Fibroblast of peridontal ligament (primary cell): ENCODE measurements around the gene PPP1R2.

Experiments
- DNase-seq: peaks from one replicate; pipeline ENCODE4 v3.0.0-alpha.2; 2010; ENCODE audit errors: extremely low read depth

The PPP1R2 gene

DNA sequence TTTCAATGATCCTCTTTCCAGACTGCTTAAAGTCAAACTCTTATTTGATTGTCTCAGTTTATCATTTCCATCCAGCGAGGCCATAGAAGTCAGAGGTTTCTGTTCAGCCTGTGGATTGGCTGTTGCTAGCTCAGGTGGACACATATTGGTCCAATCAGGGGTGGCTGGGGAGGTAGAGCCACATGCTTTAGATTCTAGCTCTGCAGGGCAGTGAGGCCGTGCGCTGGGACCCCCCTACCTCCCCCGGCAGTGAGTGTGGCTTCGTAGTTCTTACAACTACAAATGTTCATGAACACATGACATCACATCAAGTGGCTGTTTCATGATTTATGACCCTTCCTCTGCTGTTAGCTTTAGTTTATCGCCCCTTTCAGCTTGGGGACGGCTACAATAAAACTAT, 22.6 kb upstream of the PPP1R2 start:
- DNase-seq: no peak

GRCh38 chr3:195563317-195563716, 20.2 kb upstream of the PPP1R2 start:
- no peak for DNase-seq

DNA sequence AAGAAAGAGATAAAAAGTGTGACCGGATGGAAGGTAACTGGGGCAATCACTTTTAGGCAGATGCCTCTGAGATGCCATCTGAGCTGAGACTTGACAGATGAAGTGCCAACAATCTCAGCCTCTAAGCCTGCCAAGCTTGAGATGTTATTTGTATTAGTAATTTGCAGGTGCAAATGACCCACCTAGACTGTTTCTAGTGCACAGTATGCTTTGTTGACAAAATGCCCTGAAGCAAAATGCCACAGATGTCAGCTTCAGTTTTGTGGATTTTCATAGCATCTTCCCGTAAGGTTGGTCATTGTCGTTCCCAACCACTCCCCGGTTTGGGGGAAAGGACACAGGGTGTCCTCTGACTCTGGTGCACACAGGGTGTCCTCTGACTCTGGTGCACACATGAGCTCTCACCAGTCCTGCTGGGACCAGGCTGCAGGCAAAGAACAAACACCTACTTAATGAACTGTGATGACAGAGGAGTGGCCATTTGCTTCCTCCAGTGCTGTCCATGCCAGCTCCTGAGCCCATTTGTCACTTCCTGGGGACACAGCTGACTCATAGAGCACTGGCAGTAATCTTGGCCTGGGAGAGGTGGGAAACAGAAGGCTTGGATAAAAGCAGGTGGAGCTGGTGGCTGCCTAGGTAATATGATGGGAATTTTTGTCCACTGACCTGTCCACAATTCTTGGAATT, 16.7 kb upstream of the PPP1R2 start:
- no peak for DNase-seq

- peak; percentile 19 for DNase-seq
Observed at GRCh38 chr3:195558602-195559001, 15.5 kb upstream of the PPP1R2 start.

DNA sequence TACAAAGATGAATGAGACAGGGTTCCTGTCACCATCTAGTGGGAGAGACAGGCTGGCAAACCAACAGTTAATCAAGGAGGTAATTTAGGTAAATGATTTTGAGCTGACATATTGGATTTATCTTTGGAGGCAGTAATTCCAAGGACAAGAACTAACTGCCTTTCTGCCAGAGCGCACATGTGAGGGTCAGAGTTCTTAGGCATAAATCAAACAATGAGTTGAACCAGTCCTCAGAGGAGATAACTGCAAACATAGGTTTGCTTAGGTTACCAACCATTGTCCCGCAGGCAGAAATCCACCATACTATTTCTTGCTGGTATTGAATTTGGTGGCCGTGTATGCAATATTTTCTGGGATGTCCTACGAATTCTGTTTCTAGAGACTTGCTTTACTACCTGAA, 14.2 kb upstream of the PPP1R2 start:
- DNase-seq: no peak

DNA sequence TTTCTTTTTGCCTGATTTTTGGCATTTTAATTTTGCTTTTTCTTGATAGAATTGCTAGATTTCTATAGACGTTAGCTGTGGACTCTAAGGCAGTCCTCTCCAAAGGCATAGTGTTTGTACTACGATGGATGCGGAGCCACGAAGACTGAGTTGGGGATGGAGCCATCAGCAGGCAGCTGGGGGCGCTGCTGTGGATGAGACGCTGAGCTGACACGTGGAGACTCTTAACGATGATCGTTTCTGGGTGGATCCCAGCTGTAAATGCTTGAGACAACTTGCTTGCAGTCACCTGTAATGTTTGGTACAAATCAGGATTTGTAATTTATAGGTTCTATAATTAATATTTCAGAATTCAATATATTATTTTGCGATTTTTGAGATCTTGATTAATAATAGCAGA, 13.3 kb upstream of the PPP1R2 start:
- no peak for DNase-seq

DNA sequence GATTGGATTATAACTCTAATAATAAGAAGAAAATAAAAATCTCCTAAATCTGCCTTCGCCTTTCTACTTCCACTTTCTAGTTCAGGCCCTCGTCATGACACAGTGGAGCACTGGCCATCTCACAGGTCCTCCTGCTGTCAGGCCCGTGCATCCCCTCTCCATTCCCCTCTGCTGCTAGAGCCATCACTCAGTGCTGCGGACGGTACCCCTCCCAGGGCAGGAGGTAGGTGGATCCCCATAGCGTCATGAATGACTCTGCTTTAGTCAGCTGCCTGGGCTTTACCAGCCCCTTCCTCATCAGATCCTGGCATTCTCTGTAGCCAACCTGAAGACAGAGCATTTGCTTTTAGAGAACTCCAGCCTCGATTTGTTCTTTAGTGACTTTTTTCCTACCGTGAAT, 12.0 kb upstream of the PPP1R2 start:
- no peak for DNase-seq

DNA sequence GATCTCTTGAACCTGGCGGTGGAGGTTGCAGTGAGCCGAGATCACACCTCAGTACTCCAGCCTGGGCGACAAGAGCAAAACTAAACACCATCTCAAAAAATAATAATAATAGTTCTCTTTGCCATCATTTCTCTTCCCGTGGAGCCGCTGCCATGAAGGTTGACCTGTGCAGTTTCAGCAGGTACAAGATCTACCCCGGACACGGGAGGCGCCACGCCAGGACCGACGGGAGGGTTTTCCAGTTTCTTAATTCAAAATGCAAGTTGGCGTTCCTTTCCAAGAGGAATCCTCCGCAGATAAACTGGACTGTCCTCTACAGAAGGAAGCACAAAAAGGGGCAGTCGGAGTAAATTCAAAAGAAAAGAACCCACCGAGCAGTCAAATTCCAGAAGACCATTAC, 11.3 kb upstream of the PPP1R2 start:
- DNase-seq: no peak

DNA sequence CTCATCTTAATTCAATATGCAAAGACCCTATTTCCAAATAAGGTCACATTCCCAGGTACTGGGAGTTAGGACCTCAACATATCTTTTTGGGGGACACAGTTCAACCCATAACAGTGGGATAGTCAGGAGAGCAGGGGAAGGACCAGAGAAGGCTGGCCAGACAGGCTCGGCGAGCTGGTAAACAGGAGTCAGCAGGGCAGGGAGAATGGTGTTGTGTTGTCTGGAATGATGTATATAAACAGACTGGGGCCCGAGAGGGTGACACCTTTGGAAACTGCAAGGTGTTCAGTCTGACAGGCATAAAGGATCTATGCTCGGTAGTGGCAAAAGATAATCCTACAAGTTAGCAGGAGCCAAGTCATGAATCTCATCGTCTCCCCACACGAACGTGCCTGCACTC, 10.1 kb upstream of the PPP1R2 start:
- no peak for DNase-seq

GRCh38 chr3:195551381-195551978, 8.4 kb upstream of the PPP1R2 start:
- DNase-seq: peak; percentile 63

- DNase-seq: peak; percentile 25
Observed at GRCh38 chr3:195550723-195551122, 7.6 kb upstream of the PPP1R2 start.

- DNase-seq: no peak
Observed at GRCh38 chr3:195549931-195550519, 6.9 kb upstream of the PPP1R2 start.

DNA sequence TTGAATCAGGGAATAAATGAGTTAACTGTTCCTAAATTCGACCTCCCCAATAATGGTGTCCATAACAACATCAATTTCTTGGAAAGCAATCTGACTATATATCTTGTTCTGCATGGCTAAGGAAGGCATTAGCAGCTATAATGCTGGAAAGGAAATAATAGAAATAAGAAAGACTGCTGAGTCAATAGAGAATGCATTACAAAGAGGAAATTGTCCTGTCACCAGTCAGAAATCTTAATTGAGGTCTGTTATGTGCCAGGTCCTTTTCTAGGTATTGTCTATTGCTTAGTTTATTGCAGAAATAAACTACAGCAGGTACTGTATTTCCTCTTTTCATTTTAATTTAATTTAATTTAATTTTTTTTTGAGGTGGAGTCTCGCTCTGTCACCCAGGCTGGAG, 5.9 kb upstream of the PPP1R2 start:
- DNase-seq: no peak

DNA sequence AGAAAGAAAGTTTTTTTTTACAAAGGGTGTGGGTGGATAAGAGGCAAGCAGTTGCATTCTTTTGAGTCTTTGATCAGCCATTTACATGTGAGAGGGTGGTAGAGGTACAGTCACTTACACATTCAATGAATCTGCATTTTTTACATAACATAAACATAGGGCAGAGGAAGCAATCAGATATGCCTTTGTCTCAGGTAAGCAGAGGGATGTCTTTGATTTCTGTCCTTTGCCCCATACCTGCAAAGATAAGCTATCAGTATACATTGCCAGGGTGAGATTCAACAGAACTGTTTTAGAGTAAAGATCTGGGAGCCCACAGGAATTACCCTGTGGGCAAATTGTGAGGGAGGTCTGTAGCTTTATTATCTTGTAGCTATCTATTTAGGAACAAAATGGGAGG, 5.4 kb upstream of the PPP1R2 start:
- DNase-seq: no peak

GRCh38 chr3:195548006-195548405, 4.9 kb upstream of the PPP1R2 start:
- DNase-seq: no peak

GRCh38 chr3:195546130-195546560, 3.0 kb upstream of the PPP1R2 start:
- peak; percentile 74 for DNase-seq

DNA sequence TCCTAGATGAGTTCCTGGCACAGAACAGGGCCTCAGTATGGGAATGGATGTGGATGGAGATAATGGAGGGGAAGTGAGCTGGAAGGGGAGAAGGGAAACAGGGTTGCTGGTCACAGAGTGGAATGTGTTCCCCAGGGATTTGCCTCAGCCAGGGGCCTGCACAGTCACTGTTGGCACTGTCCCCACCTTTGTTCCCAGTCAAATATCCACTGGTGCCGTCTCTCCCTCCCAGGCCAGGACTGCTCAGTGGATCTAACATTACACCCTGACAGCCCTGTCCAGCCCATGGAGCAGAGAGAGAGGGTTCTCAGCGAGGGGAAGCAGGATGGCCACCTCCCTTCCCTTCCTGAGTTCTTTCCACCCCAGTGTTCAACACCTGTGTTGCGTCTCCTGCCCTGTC, 1.5 kb upstream of the PPP1R2 start:
- DNase-seq: no peak

DNA sequence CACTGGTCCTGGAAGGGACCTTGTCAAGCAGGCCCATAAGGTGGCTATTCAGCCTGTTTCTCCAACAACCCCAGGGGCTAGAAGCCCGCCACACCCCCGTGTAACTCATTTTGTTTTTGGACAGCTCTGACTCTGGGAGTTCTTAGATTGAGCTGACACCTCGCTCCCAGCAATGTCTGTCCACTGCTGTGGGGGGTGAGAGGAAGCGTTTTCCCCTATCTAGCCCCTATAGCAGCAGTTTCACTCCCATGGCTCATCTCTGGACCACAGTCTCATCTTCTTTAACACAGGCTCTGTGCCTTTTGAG, 1.1 kb upstream of the PPP1R2 start:
- DNase-seq: no peak

DNA sequence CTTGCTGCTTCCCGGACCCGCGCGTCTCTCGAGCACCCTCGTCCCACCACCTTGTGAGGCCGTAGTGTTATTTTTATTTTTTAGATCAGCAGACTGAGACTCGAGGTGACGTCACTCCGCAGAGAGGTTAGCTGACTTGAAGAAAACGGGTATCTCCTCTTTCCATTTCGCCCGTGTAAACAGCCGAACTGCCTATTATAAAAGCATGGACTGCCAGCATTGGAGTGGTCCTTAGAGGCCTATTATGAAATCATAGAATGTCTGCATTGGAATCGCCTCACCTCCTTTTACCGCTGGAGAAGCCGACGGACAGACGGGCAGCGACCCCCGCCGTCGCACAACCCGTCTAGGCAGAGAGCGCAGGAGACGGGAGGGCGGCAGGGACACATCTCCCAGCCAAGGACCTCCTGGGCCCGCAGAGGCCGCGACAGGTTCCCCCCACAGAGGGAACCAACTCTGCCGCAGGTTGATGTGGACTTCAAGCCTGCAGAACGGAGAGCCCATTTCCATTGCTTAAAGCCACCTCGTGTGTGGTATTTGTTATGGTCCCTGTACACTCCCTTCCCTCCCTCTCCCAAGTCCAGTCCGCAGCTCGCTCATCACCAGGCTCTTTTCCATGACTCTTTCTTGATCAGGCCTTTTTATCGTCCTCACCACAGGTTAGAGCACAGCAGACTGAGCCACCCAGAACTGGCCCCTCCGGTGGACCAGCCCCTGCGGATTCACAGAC, 540 bp upstream of the PPP1R2 start:
- DNase-seq: no peak

GRCh38 chr3:195542316-195542697, 818 bp downstream of the PPP1R2 start:
- peak; percentile 21 for DNase-seq

DNA sequence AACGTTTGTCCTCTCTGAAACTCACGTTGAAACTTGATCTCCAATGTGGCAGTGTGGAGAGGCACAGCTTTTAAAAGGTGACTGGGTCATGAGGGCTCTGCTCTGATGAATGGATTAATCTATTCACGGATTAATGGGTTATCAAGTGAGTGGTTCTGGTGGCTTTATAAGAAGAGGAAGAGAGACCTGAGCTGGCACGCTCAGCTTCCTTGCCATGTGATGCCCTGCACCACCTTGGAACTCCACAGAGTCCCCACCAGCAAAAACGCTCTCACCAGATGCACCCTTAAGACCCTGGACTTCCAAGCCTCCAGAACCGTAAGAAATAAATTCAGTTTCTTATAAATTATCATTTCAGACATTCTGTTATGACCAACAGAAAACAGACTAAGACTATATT, 2.6 kb downstream of the PPP1R2 start:
- DNase-seq: no peak

- DNase-seq: no peak
Observed at GRCh38 chr3:195540027-195540426, 3.1 kb downstream of the PPP1R2 start.

DNA sequence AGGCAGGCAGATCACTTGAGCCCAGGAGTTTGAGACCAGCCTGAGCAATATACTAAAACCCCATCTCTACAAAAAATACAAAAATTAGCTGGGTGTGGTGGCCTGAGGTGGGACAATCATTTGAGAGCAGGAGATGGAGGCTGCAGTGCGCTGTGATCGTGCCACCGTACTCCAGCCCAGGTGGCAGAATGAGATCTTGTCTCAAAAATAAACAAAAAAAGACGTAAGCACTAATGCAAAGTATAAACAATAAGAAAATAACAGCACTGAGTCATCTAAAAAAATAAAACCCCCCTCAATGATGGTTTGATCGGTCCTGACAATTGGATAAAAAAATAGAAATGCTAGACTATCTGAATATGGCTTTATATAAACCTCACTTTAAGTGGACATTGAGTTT, 3.6 kb downstream of the PPP1R2 start:
- DNase-seq: no peak
